GM12874 (cell line): Measurements from ENCODE around the gene SH2D1B.
A peak's percentile ranks its signal among the peaks of the same experiment; 100 is the strongest.

Experiments
- TF ChIP-seq, protein P1 (sequence below): IDR thresholded peaks from 2 replicates; pipeline ENCODE4 v1.5.1; 2011; ENCODE audit warnings: low read depth, mild to moderate bottlenecking, control low read depth, low read length, moderate library complexity; ENCODE audit not compliant: insufficient read depth

The SH2D1B gene

DNA sequence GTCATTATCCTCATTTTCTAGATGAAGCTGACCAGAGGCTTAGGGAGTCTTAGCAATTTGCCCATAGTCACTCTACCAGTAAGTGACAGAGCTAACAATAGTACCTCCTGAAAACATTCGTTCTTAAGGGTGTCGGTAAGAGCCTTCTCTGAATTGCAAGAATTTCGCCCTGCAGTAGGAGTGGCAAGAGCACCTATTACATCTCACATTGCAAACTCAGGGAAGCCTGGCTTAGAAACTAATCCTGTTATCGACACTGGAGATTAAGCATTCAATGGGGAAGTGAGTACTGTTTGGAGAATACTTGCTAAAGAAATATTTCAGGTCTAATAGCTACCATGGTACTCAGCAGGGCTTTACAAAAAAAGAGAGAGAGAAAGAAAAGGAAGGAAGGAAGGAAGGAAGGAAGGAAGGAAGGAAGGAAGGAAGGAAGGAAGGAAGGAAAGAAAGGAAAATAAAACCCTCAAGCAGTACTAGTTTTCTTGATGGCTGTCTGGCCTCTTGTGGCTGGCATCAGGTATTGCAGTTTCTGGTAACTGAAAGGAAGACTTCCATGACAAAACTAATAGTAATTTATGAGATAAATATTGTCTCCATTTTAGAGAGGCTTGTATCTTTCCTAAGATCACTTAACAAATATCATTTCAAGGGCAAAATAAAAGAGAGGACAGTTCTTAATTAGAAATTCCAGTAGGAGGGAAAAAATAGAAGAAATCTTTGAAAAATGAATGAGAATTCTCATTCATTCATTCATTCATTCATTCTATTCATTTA lies 20.0 kb downstream of the SH2D1B start:
- TF ChIP-seq, protein P1, sequence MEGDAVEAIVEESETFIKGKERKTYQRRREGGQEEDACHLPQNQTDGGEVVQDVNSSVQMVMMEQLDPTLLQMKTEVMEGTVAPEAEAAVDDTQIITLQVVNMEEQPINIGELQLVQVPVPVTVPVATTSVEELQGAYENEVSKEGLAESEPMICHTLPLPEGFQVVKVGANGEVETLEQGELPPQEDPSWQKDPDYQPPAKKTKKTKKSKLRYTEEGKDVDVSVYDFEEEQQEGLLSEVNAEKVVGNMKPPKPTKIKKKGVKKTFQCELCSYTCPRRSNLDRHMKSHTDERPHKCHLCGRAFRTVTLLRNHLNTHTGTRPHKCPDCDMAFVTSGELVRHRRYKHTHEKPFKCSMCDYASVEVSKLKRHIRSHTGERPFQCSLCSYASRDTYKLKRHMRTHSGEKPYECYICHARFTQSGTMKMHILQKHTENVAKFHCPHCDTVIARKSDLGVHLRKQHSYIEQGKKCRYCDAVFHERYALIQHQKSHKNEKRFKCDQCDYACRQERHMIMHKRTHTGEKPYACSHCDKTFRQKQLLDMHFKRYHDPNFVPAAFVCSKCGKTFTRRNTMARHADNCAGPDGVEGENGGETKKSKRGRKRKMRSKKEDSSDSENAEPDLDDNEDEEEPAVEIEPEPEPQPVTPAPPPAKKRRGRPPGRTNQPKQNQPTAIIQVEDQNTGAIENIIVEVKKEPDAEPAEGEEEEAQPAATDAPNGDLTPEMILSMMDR: peak; percentile 68

DNA sequence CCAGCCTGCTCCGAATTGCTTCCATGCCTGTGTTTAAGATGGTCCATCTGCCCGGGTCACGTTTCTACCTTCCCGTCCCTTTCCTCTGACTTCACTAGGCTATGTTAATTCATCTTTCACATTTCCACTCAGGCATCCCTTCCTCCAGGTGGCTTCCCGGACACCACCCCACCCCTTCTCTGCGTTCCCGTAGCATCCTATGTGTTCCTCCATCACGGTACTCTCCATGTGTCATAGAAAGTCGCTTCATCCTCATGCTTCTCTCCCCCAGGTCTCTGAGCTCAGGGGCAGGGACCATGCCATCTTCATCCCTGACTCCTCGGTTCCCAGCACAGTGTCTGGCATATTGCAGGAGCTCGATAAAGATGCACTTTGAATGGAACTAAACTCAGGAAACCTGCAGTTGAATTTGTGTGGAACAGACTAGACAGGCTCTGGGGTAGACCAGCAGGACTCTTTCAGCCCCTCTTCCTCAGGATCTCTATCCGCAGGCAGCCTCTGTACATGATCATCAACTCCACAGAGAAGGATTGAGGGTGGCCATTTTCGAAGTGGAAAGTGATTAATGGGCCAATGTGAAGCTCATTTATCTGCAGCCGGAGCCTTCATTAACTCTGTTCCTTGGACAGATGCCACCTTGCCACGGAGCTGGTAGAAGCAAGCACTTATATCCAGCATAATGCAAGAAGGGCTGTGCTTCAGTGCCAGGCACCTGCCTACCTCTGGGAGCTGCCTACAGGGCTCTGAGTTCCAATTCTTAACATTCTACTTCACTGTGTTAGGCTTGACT lies 21.3 kb downstream of the SH2D1B start:
- TF ChIP-seq, protein P1: no peak

DNA sequence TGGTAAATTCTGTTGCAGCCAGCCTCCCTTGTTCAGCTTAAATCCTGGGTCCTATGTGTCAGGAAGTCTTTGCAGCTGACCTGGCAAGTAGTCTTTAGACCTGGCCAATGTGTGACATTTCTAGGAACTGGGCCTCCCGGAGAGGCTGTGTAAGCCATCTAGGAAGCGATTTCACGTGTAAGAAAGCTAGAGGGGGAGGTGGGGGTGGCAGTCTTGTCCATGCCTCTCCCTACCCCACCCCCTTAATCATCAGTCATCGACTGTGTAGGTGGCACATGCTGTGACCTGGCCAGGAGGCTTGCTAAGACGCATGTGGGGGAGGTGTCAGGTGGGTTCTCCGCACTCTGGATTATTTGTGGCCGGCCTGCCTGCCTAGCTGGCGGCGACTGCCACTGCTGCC lies 22.0 kb downstream of the SH2D1B start:
- TF ChIP-seq, protein P1: no peak

DNA sequence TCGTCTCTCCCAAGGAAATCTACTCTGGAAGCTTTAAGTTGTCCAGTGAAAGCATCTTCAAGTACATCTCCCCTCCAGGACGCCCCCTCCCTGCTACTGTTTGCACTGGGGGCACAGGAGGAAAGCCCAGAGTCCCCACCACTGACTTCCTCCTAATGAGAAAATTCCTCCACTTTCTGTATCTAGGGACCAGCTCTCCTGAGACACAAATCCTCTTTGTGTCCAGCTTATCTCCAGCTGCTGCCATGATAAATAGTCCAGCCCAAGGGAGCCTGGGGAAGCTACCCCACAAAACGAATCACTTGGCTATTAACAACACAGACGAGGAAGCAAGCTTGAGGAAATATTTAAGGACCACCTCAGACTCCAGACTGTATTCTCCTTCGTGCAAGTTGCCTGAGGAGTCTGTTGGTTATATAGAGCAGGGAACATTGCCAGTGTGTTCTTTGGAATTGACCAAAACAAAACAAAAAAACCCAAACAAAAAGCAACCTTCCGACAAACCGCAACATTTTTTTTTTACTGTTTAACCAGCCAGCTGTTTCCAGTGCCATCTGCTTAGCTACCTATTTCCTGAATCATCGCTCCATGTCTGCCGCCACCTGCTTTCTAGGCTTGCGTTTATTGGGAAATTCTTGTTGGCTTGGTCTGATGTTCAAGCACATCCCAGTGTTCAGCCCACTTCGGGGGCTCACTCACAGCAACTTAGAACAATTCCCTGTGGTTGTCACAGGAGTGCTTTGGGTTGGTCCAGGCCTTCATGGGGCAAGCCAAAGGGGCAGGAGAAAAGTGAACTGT lies 22.7 kb downstream of the SH2D1B start:
- TF ChIP-seq, protein P1: no peak

DNA sequence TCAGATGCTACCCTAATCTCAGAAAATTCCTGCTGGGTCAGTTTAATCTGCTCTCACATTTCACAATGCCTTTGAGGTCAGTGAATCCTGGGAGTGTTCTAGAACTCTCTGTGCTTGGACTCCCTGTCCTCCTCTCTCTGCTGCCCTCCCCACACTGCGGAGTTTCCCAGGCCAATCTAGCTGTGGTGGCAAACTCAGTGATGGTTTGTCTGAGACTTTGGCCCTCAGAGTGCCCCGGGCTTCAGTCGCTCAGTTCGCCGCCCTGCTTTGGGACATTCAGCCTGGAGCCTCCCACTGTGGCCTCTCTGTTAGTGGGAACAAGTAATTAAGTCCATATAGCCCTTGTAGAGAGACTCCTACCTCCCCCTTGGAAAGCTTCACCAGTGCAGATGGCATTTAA lies 23.3 kb downstream of the SH2D1B start:
- TF ChIP-seq, protein P1: no peak

DNA sequence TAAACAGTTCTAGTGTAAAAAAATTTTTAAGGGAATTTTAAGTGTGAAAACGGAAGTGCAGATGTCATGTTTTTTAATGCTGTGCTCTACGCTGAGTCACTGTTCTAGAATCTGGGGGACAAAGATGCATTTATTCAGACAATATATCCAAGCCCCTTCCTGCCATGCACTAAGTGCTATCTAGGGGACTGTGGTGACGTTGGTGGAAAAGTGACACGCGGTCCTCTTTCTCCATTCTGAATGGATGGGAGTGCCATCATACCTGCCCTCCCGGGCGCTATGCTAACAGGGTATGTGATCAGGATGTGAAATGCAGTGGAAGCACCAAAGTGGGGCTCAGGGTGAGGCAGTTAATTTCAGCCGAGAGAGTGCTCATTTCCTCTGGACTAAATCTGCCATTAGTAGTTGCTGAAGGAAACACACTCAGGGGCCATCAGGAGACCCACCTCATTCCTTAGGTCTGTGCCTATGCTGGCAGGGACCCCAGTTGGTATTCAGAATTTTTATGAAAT lies 23.8 kb downstream of the SH2D1B start:
- TF ChIP-seq, protein P1: no peak
